Measurements from ENCODE around the gene EMSY. TPM values are rescaled to one million over a fixed set of nuclear protein-coding genes. Genes with fewer than 3 reads are reported as not detected.

Gene EMSY
- total and polyA plus RNA-seq, 2 of the 8 experiments (the other 6 are each of a cell fraction or from before 2014, with no cell fraction given) = 29.6 to 34.6 TPM

DNA sequence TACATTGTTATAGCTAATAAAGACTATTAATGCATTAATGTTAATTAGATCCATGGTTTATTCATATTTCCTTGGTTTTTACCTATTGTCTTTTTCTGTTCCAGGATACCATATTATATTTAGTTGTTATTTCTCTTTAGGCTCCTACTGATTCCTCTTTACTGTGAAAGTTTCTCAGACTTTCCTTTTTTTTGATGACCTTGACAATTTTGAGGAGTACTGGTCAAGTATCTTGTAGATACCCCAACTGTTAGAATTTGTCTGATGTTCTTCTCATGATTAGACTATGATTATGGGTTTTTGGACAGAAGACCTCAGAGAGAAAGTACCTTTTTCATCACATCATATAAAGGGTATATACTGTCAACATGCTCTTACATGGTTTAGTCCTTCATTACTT is 26.6 kb downstream of the EMSY start:
- Histone ChIP-seq H2BK120ac (replicated peaks; ENCODE audit: low read depth, low read length) (no peak overlapping the region), H3K27me3 (replicated peaks in 1 of 4; ENCODE audit: control insufficient read depth in 3 of 4, extremely low read depth in 1 of 4, insufficient read depth in 3 of 4, low read length in 3 of 4) (no peaks in the 10 kb centered on the region), H3K4ac (replicated peaks; ENCODE audit: insufficient read length, low read depth, low read length) (no peak overlapping the region), H3K4me2 (ENCODE audit: insufficient read depth in 1 of 2, low read depth in 2 of 2, low read length in 2 of 2) (no peak overlapping the region), H4K91ac (replicated peaks; ENCODE audit: insufficient read length, low read length) (no peak overlapping the region), H3K27ac (ENCODE audit: low read depth, low read length) (no peak overlapping the region), H4K5ac (ENCODE audit: insufficient read length, low read depth, low read length) (no peak overlapping the region), H2BK15ac (ENCODE audit: low read length) (no peak overlapping the region), H3K18ac (ENCODE audit: extremely low read depth, low read length) (no peak overlapping the region), H2BK5ac (ENCODE audit: low read depth, low read length) (no peak overlapping the region), H2AK5ac (ENCODE audit: low read depth, low read length) (no peak overlapping the region), H3K4me1 (replicated peaks in 1 of 4; ENCODE audit: control insufficient read depth in 3 of 4, insufficient read depth in 4 of 4, low read length in 3 of 4) (no peaks in the 10 kb centered on the region), H3K79me2 (ENCODE audit: control insufficient read depth in 1 of 2, insufficient read depth in 2 of 2, low read length in 2 of 2) (peaks cover 0 to 8% of the 10 kb centered on the region in 2 experiments; a peak in 2 of 4 replicates), H3K4me3 (ENCODE audit: extremely low read depth in 1 of 4, insufficient read depth in 2 of 4, low read depth in 3 of 4, low read length in 4 of 4) (no peak overlapping the region), H2BK12ac (ENCODE audit: low read depth, low read length) (no peak overlapping the region), H3K9me3 (ENCODE audit: insufficient read depth in 2 of 2, low read depth in 1 of 2, low read length in 1 of 2) (no peaks in the 10 kb centered on the region), H2BK20ac (ENCODE audit: low read length) (no peak overlapping the region), H3K56ac (replicated peaks; ENCODE audit: insufficient read length, low read depth, low read length) (no peak overlapping the region), H4K8ac (ENCODE audit: extremely low read depth, insufficient read depth, low read length) (no peak overlapping the region), H2AFZ (ENCODE audit: low read length) (no peak overlapping the region), H3K36me3 (ENCODE audit: control insufficient read depth in 2 of 4, insufficient read depth in 4 of 4, low read length in 3 of 4) (peaks cover 4 to 53% (median 15%) of the 10 kb centered on the region in 4 experiments), H3K79me1 (ENCODE audit: low read depth, low read length) (no peaks in the 10 kb centered on the region), H3K23me2 (ENCODE audit: low read depth, low read length) (no peaks in the 10 kb centered on the region), H3K23ac (ENCODE audit: insufficient read length) (no peak overlapping the region), H4K20me1 (replicated peaks in 1 of 2; ENCODE audit: control insufficient read depth in 1 of 2, insufficient read depth in 2 of 2, low read length in 2 of 2) (peaks cover 2% of the 10 kb centered on the region in 2 experiments), H3K14ac (ENCODE audit: insufficient read length) (no peak overlapping the region), H3K9ac (replicated peaks in 1 of 4; ENCODE audit: extremely low read depth in 1 of 4, low read depth in 3 of 4, low read length in 3 of 4) (no peak overlapping the region)
- DNase-seq (ENCODE audit: low read depth in 1 of 2, low spot score in 2 of 2) (no peak), FAIRE-seq (no peak)
- TF ChIP-seq JUN (IDR thresholded peaks at IDR 0.05; ENCODE audit: low read depth, low read length) = no peak
- TF ChIP-seq ASH2L (IDR thresholded peaks at IDR 0.05; ENCODE audit: low read length) = no peak
- no peak for TF ChIP-seq YY1 (IDR thresholded peaks at IDR 0.05; ENCODE audit: low read depth, low read length)
- no peak for TF ChIP-seq TAF1 (IDR thresholded peaks at IDR 0.05; ENCODE audit: low read depth, low read length)
- TF ChIP-seq RNF2 (IDR thresholded peaks at IDR 0.05; ENCODE audit: borderline replicate concordance, low read depth, low read length, missing control alignments, poor library complexity, severe bottlenecking) = no peak
- TF ChIP-seq, protein P1, sequence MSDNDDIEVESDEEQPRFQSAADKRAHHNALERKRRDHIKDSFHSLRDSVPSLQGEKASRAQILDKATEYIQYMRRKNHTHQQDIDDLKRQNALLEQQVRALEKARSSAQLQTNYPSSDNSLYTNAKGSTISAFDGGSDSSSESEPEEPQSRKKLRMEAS (IDR thresholded peaks at IDR 0.05) = no peak
- TF ChIP-seq NRF1 (IDR thresholded peaks at IDR 0.05; ENCODE audit: low read depth, low read length) = no peak
- TF ChIP-seq SP2 (IDR thresholded peaks at IDR 0.05; ENCODE audit: low read length) = no peak
- no peak for TF ChIP-seq CEBPB (IDR thresholded peaks at IDR 0.05; ENCODE audit: low read depth, low read length)
- CTCF ChIA-PET (ENCODE audit: partially characterized antibody) = interaction anchor here (0.9 to 6.1 kb wide), 6 partner anchors 8 to 52 kb away, joined by 3 to 26 read pairs (median 6); no protein-coding TSS in a partner anchor
- POLR2A ChIA-PET (ENCODE audit: partially characterized antibody) = interaction anchor here (0.6 kb wide), 1 partner anchor 31 kb away, joined by 3 read pairs; no protein-coding TSS in a partner anchor
